ENCODE results near the gene THADA.
A peak's percentile ranks its signal among the peaks of the same experiment; 100 is the strongest.

Gene THADA

GRCh38 chr2:43495727-43496126, 100.1 kb downstream of the THADA start:
- Histone ChIP-seq H3K4me1 (ENCODE audit: control extremely low read depth in 1 of 4, control insufficient read depth in 4 of 4, insufficient read depth in 4 of 4, low read length in 3 of 4) (no peaks in the 10 kb centered on the region), H3K36me3 (ENCODE audit: control insufficient read depth in 4 of 4, insufficient read depth in 4 of 4, low read length in 3 of 4) (peaks cover 4 to 27% (median 18%) of the 10 kb centered on the region in 4 experiments), H3K27me3 (replicated peaks in 2 of 5; ENCODE audit: control insufficient read depth in 4 of 5, insufficient read depth in 5 of 5, low read length in 4 of 5) (no peaks in the 10 kb centered on the region), H3K27ac (ENCODE audit: insufficient read depth in 1 of 2, low read depth in 1 of 2, low read length in 2 of 2, poor library complexity in 1 of 2, severe bottlenecking in 2 of 2) (no peak overlapping the region), H3K4me3 (ENCODE audit: control insufficient read depth in 1 of 7, extremely low read depth in 1 of 7, insufficient read depth in 4 of 7, low read depth in 2 of 7, low read length in 6 of 7) (no peak overlapping the region), H3K9me3 (ENCODE audit: control extremely low read depth in 1 of 5, control insufficient read depth in 4 of 5, insufficient read depth in 2 of 5, low read depth in 1 of 5, low read length in 4 of 5) (no peaks in the 10 kb centered on the region)
- POLR2A ChIA-PET, result no interaction called here
- CTCF ChIA-PET, result no interaction called here
- WGBS (ENCODE audit: insufficient coverage), result 100% methylated on average over 1 of the region's 1 CpG
- DNase-seq, result no peak

GRCh38 chr2:43493954-43494353, 101.9 kb downstream of the THADA start:
- Histone ChIP-seq H3K4me3 (ENCODE audit: control insufficient read depth in 1 of 7, extremely low read depth in 1 of 7, insufficient read depth in 4 of 7, low read depth in 2 of 7, low read length in 6 of 7) (no peak overlapping the region), H3K4me1 (ENCODE audit: control extremely low read depth in 1 of 4, control insufficient read depth in 4 of 4, insufficient read depth in 4 of 4, low read length in 3 of 4) (no peaks in the 10 kb centered on the region), H3K27me3 (replicated peaks in 2 of 5; ENCODE audit: control insufficient read depth in 4 of 5, insufficient read depth in 5 of 5, low read length in 4 of 5) (no peaks in the 10 kb centered on the region), H3K36me3 (ENCODE audit: control insufficient read depth in 4 of 4, insufficient read depth in 4 of 4, low read length in 3 of 4) (peaks cover 0 to 27% (median 18%) of the 10 kb centered on the region in 4 experiments), H3K27ac (ENCODE audit: insufficient read depth in 1 of 2, low read depth in 1 of 2, low read length in 2 of 2, poor library complexity in 1 of 2, severe bottlenecking in 2 of 2) (no peak overlapping the region), H3K9me3 (ENCODE audit: control extremely low read depth in 1 of 5, control insufficient read depth in 4 of 5, insufficient read depth in 2 of 5, low read depth in 1 of 5, low read length in 4 of 5) (no peaks in the 10 kb centered on the region)
- no peak for DNase-seq
- ChIA-PET POLR2A (no interaction called here), CTCF (interaction anchor here (0.6 to 2.6 kb wide), 7 partner anchors 9 to 666 kb away, joined by 3 to 12 read pairs (median 3); no protein-coding TSS in a partner anchor)
- 90% methylated on average over 1 of the region's 1 CpG for WGBS (ENCODE audit: insufficient coverage)

- H3K27ac ChIP-seq (ENCODE audit: insufficient read depth in 1 of 2, low read depth in 1 of 2, low read length in 2 of 2, poor library complexity in 1 of 2, severe bottlenecking in 2 of 2), result no peak overlapping the region
- H3K27me3 ChIP-seq (replicated peaks in 2 of 5; ENCODE audit: control insufficient read depth in 4 of 5, insufficient read depth in 5 of 5, low read length in 4 of 5), result no peaks in the 10 kb centered on the region
- CTCF ChIA-PET, result interaction anchor here (1.6 to 1.7 kb wide), 2 partner anchors 47 to 50 kb away, joined by 4 to 7 read pairs; no protein-coding TSS in a partner anchor
- peaks cover 0 to 11% (median 6%) of the 10 kb centered on the region in 4 experiments for H3K36me3 ChIP-seq (ENCODE audit: control insufficient read depth in 4 of 4, insufficient read depth in 4 of 4, low read length in 3 of 4)
- POLR2A ChIA-PET, result interaction anchor here (0.5 kb wide), 1 partner anchor 36 kb away, joined by 3 read pairs; no protein-coding TSS in a partner anchor
- no peaks in the 10 kb centered on the region for H3K9me3 ChIP-seq (ENCODE audit: control extremely low read depth in 1 of 5, control insufficient read depth in 4 of 5, insufficient read depth in 2 of 5, low read depth in 1 of 5, low read length in 4 of 5)
- no peak overlapping the region for H3K4me3 ChIP-seq (ENCODE audit: control insufficient read depth in 1 of 7, extremely low read depth in 1 of 7, insufficient read depth in 4 of 7, low read depth in 2 of 7, low read length in 6 of 7)
- no peak for DNase-seq
- H3K4me1 ChIP-seq (ENCODE audit: control extremely low read depth in 1 of 4, control insufficient read depth in 4 of 4, insufficient read depth in 4 of 4, low read length in 3 of 4), result peaks cover 0 to 8% (median 4%) of the 10 kb centered on the region in 4 experiments
- 100% methylated on average over 1 of the region's 2 CpGs for WGBS (ENCODE audit: insufficient coverage)
Measured at GRCh38 chr2:43491065-43491639, 104.7 kb downstream of the THADA start.

- Histone ChIP-seq H3K36me3 (ENCODE audit: control insufficient read depth in 4 of 4, insufficient read depth in 4 of 4, low read length in 3 of 4) (peaks cover 0 to 9% (median 5%) of the 10 kb centered on the region in 4 experiments), H3K27me3 (replicated peaks in 2 of 5; ENCODE audit: control insufficient read depth in 4 of 5, insufficient read depth in 5 of 5, low read length in 4 of 5) (no peaks in the 10 kb centered on the region), H3K4me1 (ENCODE audit: control extremely low read depth in 1 of 4, control insufficient read depth in 4 of 4, insufficient read depth in 4 of 4, low read length in 3 of 4) (peaks cover 0 to 9% (median 4%) of the 10 kb centered on the region in 4 experiments), H3K4me3 (ENCODE audit: control insufficient read depth in 1 of 7, extremely low read depth in 1 of 7, insufficient read depth in 4 of 7, low read depth in 2 of 7, low read length in 6 of 7) (no peak overlapping the region), H3K9me3 (ENCODE audit: control extremely low read depth in 1 of 5, control insufficient read depth in 4 of 5, insufficient read depth in 2 of 5, low read depth in 1 of 5, low read length in 4 of 5) (no peaks in the 10 kb centered on the region), H3K27ac (ENCODE audit: insufficient read depth in 1 of 2, low read depth in 1 of 2, low read length in 2 of 2, poor library complexity in 1 of 2, severe bottlenecking in 2 of 2) (no peak overlapping the region)
- DNase-seq, result no peak
- WGBS (ENCODE audit: insufficient coverage), result no CpG with 5 or more reads among the region's 1 CpG
- ChIA-PET POLR2A (no interaction called here), CTCF (interaction anchor here (1.1 kb wide), 1 partner anchor 660 kb away, joined by 3 read pairs; no protein-coding TSS in a partner anchor)
Measured at GRCh38 chr2:43490252-43490786, 105.5 kb downstream of the THADA start.

- POLR2A ChIA-PET, result no interaction called here
- Histone ChIP-seq H3K27me3 (replicated peaks in 2 of 5; ENCODE audit: control insufficient read depth in 4 of 5, insufficient read depth in 5 of 5, low read length in 4 of 5) (no peaks in the 10 kb centered on the region), H3K9me3 (ENCODE audit: control extremely low read depth in 1 of 5, control insufficient read depth in 4 of 5, insufficient read depth in 2 of 5, low read depth in 1 of 5, low read length in 4 of 5) (no peaks in the 10 kb centered on the region), H3K4me1 (ENCODE audit: control extremely low read depth in 1 of 4, control insufficient read depth in 4 of 4, insufficient read depth in 4 of 4, low read length in 3 of 4) (peaks cover 0 to 11% (median 5%) of the 10 kb centered on the region in 4 experiments), H3K4me3 (ENCODE audit: control insufficient read depth in 1 of 7, extremely low read depth in 1 of 7, insufficient read depth in 4 of 7, low read depth in 2 of 7, low read length in 6 of 7) (no peak overlapping the region), H3K27ac (ENCODE audit: insufficient read depth in 1 of 2, low read depth in 1 of 2, low read length in 2 of 2, poor library complexity in 1 of 2, severe bottlenecking in 2 of 2) (no peak overlapping the region), H3K36me3 (ENCODE audit: control insufficient read depth in 4 of 4, insufficient read depth in 4 of 4, low read length in 3 of 4) (peaks cover 0 to 4% (median 3%) of the 10 kb centered on the region in 4 experiments)
- no CpG with 5 or more reads among the region's 3 CpGs for WGBS (ENCODE audit: insufficient coverage)
- CTCF ChIA-PET, result interaction anchor here (1.0 kb wide), 2 partner anchors 14 to 53 kb away, joined by 3 read pairs; no protein-coding TSS in a partner anchor
- DNase-seq, result no peak
Measured at GRCh38 chr2:43488737-43489136, 107.1 kb downstream of the THADA start.

GRCh38 chr2:43486603-43487002, 109.2 kb downstream of the THADA start:
- Histone ChIP-seq H3K4me3 (ENCODE audit: control insufficient read depth in 1 of 7, extremely low read depth in 1 of 7, insufficient read depth in 4 of 7, low read depth in 2 of 7, low read length in 6 of 7) (no peak overlapping the region), H3K4me1 (ENCODE audit: control extremely low read depth in 1 of 4, control insufficient read depth in 4 of 4, insufficient read depth in 4 of 4, low read length in 3 of 4) (peaks cover 6 to 29% (median 12%) of the 10 kb centered on the region in 4 experiments), H3K9me3 (ENCODE audit: control extremely low read depth in 1 of 5, control insufficient read depth in 4 of 5, insufficient read depth in 2 of 5, low read depth in 1 of 5, low read length in 4 of 5) (no peaks in the 10 kb centered on the region), H3K27ac (ENCODE audit: insufficient read depth in 1 of 2, low read depth in 1 of 2, low read length in 2 of 2, poor library complexity in 1 of 2, severe bottlenecking in 2 of 2) (peak overlapping the region; percentile 0 to 8), H3K36me3 (ENCODE audit: control insufficient read depth in 4 of 4, insufficient read depth in 4 of 4, low read length in 3 of 4) (peaks cover 0 to 5% (median 1%) of the 10 kb centered on the region in 4 experiments), H3K27me3 (replicated peaks in 2 of 5; ENCODE audit: control insufficient read depth in 4 of 5, insufficient read depth in 5 of 5, low read length in 4 of 5) (no peaks in the 10 kb centered on the region)
- POLR2A ChIA-PET, result no interaction called here
- CTCF ChIA-PET, result interaction anchor here (0.9 to 4.2 kb wide), 10 partner anchors 12 to 628 kb away, joined by 3 to 46 read pairs (median 13); partner anchors contain the start of gene ZFP36L2
- peak in 2 of 3 donors; percentile 10 to 26 for DNase-seq

GRCh38 chr2:43484323-43484930, 111.4 kb downstream of the THADA start:
- ChIA-PET POLR2A (interaction anchor here (0.6 to 0.7 kb wide), 3 partner anchors 37 to 578 kb away, joined by 3 read pairs; no protein-coding TSS in a partner anchor), CTCF (interaction anchor here (0.6 to 4.2 kb wide), 45 partner anchors 9 to 674 kb away, joined by 3 to 46 read pairs (median 4); partner anchors contain the start of gene ZFP36L2)
- H3K9me3 ChIP-seq (ENCODE audit: control extremely low read depth in 1 of 5, control insufficient read depth in 4 of 5, insufficient read depth in 2 of 5, low read depth in 1 of 5, low read length in 4 of 5), result no peaks in the 10 kb centered on the region
- peaks cover 8 to 29% (median 12%) of the 10 kb centered on the region in 4 experiments for H3K4me1 ChIP-seq (ENCODE audit: control extremely low read depth in 1 of 4, control insufficient read depth in 4 of 4, insufficient read depth in 4 of 4, low read length in 3 of 4)
- H3K4me3 ChIP-seq (ENCODE audit: control insufficient read depth in 1 of 7, extremely low read depth in 1 of 7, insufficient read depth in 4 of 7, low read depth in 2 of 7, low read length in 6 of 7), result no peak overlapping the region
- H3K27ac ChIP-seq (ENCODE audit: insufficient read depth in 1 of 2, low read depth in 1 of 2, low read length in 2 of 2, poor library complexity in 1 of 2, severe bottlenecking in 2 of 2), result no peak overlapping the region
- DNase-seq, result peak; percentile 89 to 92 (median 91)
- peaks cover 0 to 13% (median 7%) of the 10 kb centered on the region in 4 experiments for H3K36me3 ChIP-seq (ENCODE audit: control insufficient read depth in 4 of 4, insufficient read depth in 4 of 4, low read length in 3 of 4)
- no peaks in the 10 kb centered on the region for H3K27me3 ChIP-seq (replicated peaks in 2 of 5; ENCODE audit: control insufficient read depth in 4 of 5, insufficient read depth in 5 of 5, low read length in 4 of 5)

Data from common myeloid progenitor, CD34-positive (primary cell).